COR-L47 (cell line): ENCODE results near the gene PIK3R1.

Experiments used
- DNase-seq: peaks from one replicate; lab custom pipeline; 2025; lab: John Stamatoyannopoulos, UW

PIK3R1 gene

GRCh38 chr5:68270399-68270975, 54.9 kb downstream of the PIK3R1 start:
- DNase-seq, result no peak

GRCh38 chr5:68271124-68271523, 55.6 kb downstream of the PIK3R1 start:
- DNase-seq, result no peak

- peak; percentile 31 for DNase-seq
Observed at GRCh38 chr5:68272289-68272688, 56.7 kb downstream of the PIK3R1 start.

- no peak for DNase-seq
Observed at GRCh38 chr5:68273717-68274409, 58.3 kb downstream of the PIK3R1 start.

- no peak for DNase-seq
Observed at GRCh38 chr5:68274847-68275651, 59.5 kb downstream of the PIK3R1 start.

GRCh38 chr5:68276740-68277139, 61.2 kb downstream of the PIK3R1 start:
- no peak for DNase-seq

- no peak for DNase-seq
Observed at GRCh38 chr5:68277431-68277830, 61.9 kb downstream of the PIK3R1 start.

- DNase-seq, result no peak
Observed at GRCh38 chr5:68279984-68280383, 64.4 kb downstream of the PIK3R1 start.

GRCh38 chr5:68282001-68282400, 66.4 kb downstream of the PIK3R1 start:
- no peak for DNase-seq

GRCh38 chr5:68283766-68284165, 68.2 kb downstream of the PIK3R1 start:
- no peak for DNase-seq

- no peak for DNase-seq
Observed at GRCh38 chr5:68285075-68285840, 69.7 kb downstream of the PIK3R1 start.

- peak; percentile 54 for DNase-seq
Observed at GRCh38 chr5:68285851-68286611, 70.5 kb downstream of the PIK3R1 start.

- no peak for DNase-seq
Observed at GRCh38 chr5:68286612-68286912, 71.0 kb downstream of the PIK3R1 start.

GRCh38 chr5:68287631-68287975, 72.0 kb downstream of the PIK3R1 start:
- no peak for DNase-seq

GRCh38 chr5:68287976-68288706, 72.6 kb downstream of the PIK3R1 start:
- DNase-seq, result no peak

GRCh38 chr5:68288707-68289134, 73.2 kb downstream of the PIK3R1 start:
- no peak for DNase-seq

GRCh38 chr5:68289498-68289897, 73.9 kb downstream of the PIK3R1 start:
- no peak for DNase-seq

- no peak for DNase-seq
Observed at GRCh38 chr5:68290260-68290674, 74.7 kb downstream of the PIK3R1 start.

GRCh38 chr5:68290847-68291246, 75.3 kb downstream of the PIK3R1 start:
- DNase-seq, result no peak

- no peak for DNase-seq
Observed at GRCh38 chr5:68292316-68292715, 76.8 kb downstream of the PIK3R1 start.

GRCh38 chr5:68295772-68296171, 80.2 kb downstream of the PIK3R1 start:
- no peak for DNase-seq
